Cardiac muscle cell (in vitro differentiated cells and primary cell): ENCODE measurements around the gene TIMM22. TPM values are rescaled to one million over a fixed set of nuclear protein-coding genes. Genes with fewer than 3 reads are reported as not detected.

ENCODE experiments used
- DNase-seq, 2 donors: peaks; one replicate each; pipeline versions ENCODE4 v3.0.0 to v3.0.0-alpha.2; 2010 to 2017; ENCODE audit warnings: low read depth in 1 of 2, low spot score in 1 of 2
- H3K27ac ChIP-seq: fragments of 200-600 bp; sonication (generic); 2 replicates; pipeline ENCODE4 v1.5.1; 2016
- H3K27me3 ChIP-seq: fragments of 200-600 bp; sonication (generic); 2 replicates; pipeline ENCODE4 v1.6.0; 2016; ENCODE audit warnings: control low read depth
- H3K36me3 ChIP-seq: fragments of 200-600 bp; sonication (generic); 2 replicates; pipeline ENCODE4 v1.5.1; 2016; ENCODE audit warnings: control low read depth
- H3K4me1 ChIP-seq: fragments of 200-600 bp; sonication (generic); 2 replicates; pipeline ENCODE4 v1.8.1; 2017; ENCODE audit warnings: low read depth, mild to moderate bottlenecking, mixed run types
- H3K4me3 ChIP-seq: fragments of 200-600 bp; sonication (generic); 2 replicates; pipeline ENCODE4 v1.5.1; 2016; ENCODE audit warnings: mild to moderate bottlenecking
- H3K9me3 ChIP-seq: fragments of 200-600 bp; sonication (generic); 2 replicates; pipeline ENCODE4 v1.5.1; 2017; ENCODE audit warnings: low read depth, mild to moderate bottlenecking, control low read depth
- polyA plus RNA-seq: library from polyadenylated mRNA; unstranded; fragments of >200 nt; fragmentation: Nextera tagmentation; extraction: Ambion mirVana; gene quantifications from 2 replicates; pipeline ENCODE4 v1.2.1, GENCODE V29; 2016
- total RNA-seq: library from RNA; depleted of rRNA; stranded (reverse); fragments of >200 nt; gene quantifications from 2 replicates; pipeline ENCODE4 v1.2.3, GENCODE V29; 2016
- TF ChIP-seq, protein P1 (sequence below): IDR thresholded peaks from 2 replicates; pipeline ENCODE4 v1.5.1; 2012; ENCODE audit warnings: low read depth, mild to moderate bottlenecking, low read length

TIMM22 gene
- total and polyA plus RNA-seq, 2 experiments from 2014 or later = 28.4 to 33.1 TPM

DNA sequence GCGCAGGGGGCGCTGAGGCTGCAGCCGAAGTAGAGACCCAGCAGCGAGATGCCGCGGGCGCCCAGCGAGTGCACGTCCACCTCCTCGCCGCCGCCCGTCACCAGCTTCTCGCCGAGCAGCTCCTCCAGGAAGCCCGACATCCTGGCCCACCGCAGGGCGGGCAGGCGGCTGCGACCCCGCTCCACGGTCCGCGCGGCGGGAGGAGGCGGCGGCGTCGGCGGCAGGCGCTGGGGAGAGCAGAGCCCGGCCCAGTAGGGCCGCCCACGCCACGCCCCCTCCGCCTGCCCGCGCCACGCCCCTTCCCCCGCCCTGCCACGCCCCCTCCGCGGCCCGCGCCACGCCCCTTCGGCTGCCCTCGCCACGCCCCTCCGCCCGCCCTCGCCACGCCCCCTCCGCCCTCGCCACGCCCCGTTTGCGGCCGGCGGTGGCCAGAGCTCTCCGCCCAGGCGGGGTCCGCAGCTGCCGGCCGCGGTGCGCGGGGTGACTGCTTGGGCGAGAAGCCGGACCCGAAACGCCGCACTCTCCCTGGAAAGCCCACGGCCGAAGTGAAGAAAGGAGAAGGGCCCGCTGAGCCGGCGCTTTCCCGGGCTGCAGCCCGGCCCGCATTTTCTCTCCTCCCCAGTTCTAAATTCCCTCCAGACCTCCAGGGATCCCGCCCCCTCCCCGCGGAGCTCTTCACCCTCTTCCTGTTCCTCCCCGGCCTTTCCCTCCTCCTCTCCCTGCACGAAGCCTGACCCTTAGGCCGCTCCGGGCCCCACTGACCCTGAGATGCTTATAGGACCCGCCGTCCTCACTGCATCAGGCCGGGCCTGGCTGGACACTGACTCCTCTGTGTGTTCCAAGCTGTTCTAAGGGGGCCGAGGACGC lies 17.2 kb upstream of the TIMM22 start, which contains the start of gene NXN:
Gene NXN, minus strand, starts transcription at position 238 of the 867 bp plus-strand sequence.
- TF ChIP-seq, protein P1, sequence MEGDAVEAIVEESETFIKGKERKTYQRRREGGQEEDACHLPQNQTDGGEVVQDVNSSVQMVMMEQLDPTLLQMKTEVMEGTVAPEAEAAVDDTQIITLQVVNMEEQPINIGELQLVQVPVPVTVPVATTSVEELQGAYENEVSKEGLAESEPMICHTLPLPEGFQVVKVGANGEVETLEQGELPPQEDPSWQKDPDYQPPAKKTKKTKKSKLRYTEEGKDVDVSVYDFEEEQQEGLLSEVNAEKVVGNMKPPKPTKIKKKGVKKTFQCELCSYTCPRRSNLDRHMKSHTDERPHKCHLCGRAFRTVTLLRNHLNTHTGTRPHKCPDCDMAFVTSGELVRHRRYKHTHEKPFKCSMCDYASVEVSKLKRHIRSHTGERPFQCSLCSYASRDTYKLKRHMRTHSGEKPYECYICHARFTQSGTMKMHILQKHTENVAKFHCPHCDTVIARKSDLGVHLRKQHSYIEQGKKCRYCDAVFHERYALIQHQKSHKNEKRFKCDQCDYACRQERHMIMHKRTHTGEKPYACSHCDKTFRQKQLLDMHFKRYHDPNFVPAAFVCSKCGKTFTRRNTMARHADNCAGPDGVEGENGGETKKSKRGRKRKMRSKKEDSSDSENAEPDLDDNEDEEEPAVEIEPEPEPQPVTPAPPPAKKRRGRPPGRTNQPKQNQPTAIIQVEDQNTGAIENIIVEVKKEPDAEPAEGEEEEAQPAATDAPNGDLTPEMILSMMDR = peak; percentile 15
- Histone ChIP-seq H3K27me3 (no peaks in the 10 kb centered on the region), H3K36me3 (no peaks in the 10 kb centered on the region), H3K9me3 (no peaks in the 10 kb centered on the region), H3K4me3 (peak within 1 kb of the TSS; percentile 93), H3K27ac (peak within 1 kb of the TSS; percentile 90), H3K4me1 (peaks cover 37% of the 10 kb centered on the region)
- peak; percentile 83 to 93 for DNase-seq

DNA sequence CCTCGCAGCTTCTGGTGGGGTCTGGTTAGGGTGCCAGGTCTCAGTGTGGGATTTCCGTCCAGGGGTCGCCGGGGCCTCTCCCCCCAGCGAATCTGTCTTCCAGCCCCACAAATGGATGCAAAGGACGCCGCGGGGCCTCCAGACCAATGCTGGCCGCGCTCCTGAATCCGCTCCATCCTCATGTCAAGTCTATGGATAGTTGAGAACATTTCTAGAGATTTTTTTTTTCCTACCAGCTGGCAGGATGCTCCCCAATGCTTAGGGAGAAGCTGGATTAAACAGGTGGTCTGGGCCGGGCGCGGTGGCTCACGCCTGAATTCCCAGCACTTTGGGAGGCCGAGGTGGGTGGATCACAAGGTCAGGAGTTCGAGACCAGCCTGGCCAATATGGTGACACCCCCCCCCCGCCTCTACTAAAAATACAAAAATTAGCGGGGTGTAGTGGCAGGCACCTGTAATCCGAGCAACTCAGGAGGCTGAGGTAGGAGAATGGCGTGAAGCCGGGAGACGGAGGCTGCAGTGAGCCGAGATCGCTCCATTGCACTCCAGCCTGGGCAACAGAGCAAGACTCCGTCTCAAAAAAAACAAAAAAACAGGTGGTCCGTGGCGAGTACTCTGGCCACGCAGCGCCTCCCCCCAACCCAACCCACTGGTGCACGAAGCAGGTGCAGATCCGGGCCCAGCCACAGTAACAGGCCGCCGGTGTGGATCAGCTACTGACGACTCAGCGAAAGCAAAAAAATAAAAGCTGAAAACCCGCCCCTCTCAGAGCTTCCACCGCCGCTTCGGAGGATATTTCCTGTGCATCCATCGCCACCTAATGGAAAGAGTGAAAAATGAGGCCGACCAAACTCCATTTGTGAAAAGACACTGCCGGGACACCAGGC lies 16.3 kb upstream of the TIMM22 start:
- H3K4me1 ChIP-seq = peaks cover 30% of the 10 kb centered on the region
- H3K27ac ChIP-seq = peak overlapping the region; percentile 90
- H3K9me3 ChIP-seq = no peaks in the 10 kb centered on the region
- peak overlapping the region; percentile 42 for H3K4me3 ChIP-seq
- TF ChIP-seq, protein P1 = peak; percentile 74
- no peaks in the 10 kb centered on the region for H3K27me3 ChIP-seq
- DNase-seq = peak; percentile 89 to 93
- H3K36me3 ChIP-seq = no peaks in the 10 kb centered on the region

DNA sequence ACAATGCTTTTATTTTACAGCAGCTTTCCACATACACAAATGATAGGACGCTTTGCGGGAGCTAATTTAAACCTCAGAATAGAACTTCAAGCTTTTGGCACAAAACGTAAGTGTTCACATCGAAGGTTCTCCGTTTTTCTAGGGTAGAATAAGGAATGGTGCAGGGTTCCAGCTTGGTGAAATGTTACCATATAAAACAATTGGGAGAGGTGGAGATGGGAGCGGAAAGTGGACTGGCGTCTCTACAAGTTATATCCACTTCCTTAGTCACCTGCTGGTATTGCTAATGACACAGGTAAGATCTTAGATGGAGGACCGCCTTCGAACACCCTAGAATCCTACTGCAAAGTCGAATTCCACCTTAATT lies 15.7 kb upstream of the TIMM22 start:
- DNase-seq = no peak
- Histone ChIP-seq H3K4me1 (peaks cover 24% of the 10 kb centered on the region), H3K9me3 (no peaks in the 10 kb centered on the region), H3K36me3 (no peaks in the 10 kb centered on the region), H3K27ac (no peak overlapping the region), H3K27me3 (no peaks in the 10 kb centered on the region), H3K4me3 (no peak overlapping the region)
- TF ChIP-seq, protein P1 = no peak

DNA sequence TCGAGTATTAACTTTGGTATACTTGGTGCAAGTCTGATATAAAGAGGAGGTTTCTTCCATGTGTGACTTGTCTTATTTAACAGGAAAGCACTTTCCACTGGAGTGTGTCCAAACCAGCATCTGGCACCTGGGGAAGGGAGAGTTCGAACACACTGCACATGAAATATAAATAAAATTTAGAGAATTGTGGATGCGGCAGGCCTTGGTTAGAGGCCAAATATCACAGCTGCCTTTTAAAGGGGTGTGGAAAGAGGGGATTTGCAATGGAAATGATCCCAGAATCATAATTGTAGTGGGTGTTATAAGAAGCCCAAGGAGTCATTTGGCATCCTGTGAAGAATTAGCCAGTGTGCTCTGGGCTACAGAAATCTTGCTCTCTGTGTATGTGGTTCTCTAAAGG lies 13.0 kb upstream of the TIMM22 start:
- TF ChIP-seq, protein P1 = no peak
- Histone ChIP-seq H3K27ac (no peak overlapping the region), H3K9me3 (no peaks in the 10 kb centered on the region)

DNA sequence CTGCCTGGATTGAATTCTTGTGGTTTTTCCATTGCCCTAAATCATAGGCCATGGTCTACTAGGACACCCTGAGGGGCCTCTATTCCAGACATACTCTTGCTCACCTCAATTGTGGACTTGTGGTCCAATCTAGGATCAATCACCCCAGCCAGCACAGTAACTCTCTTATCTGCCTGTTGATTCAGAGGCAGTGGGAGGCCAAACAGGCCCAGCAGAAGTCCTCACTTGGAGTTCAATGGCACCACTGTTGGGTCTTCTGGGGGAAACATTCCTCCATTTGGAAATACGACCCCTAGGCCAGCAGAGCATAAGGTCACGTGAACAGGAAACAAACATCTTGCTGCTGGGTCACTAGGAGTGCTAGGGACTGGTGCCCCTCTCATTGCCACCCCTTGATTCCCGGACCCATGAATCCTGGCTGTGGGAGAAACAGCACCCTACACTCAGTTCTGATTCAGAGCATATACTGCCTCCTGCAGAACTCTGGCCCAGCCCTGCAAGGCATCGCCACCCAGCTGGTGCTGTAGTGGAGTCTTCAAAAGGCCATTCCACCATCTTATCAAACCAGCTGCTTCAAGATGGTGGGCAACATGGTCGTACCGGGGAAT lies 10.5 kb upstream of the TIMM22 start:
- TF ChIP-seq, protein P1 = no peak
- no peaks in the 10 kb centered on the region for H3K9me3 ChIP-seq

More for the DNA sequence above, 13.0 kb upstream of the TIMM22 start:
- Histone ChIP-seq H3K36me3 (no peaks in the 10 kb centered on the region), H3K4me3 (no peak overlapping the region), H3K4me1 (peaks cover 7% of the 10 kb centered on the region), H3K27me3 (no peaks in the 10 kb centered on the region)
- DNase-seq = no peak

More for the DNA sequence above, 10.5 kb upstream of the TIMM22 start:
- Histone ChIP-seq H3K4me3 (no peak overlapping the region), H3K27me3 (no peaks in the 10 kb centered on the region), H3K27ac (no peak overlapping the region), H3K4me1 (no peaks in the 10 kb centered on the region), H3K36me3 (no peaks in the 10 kb centered on the region)
- DNase-seq = no peak
